Measurements from ENCODE around the gene CORO1C.

DNA sequence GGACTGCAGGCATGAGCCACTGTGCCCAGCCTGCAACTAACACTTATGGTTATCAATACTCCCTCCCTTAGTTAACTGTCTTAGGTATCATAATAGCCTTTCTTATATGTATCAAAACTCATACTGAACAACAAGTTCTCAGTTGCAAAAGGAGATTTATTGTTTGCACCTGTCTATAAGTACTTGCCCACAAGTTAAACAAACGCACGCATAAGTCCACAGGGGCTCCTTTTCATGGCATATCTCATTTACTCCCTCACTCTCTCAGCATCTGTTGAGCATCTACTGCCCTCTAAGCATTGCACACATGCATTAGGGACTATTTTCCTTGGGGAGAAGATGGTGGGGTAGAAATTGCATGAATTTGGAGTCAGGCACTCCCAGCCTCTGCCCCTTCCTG lies 46.7 kb upstream of the CORO1C start:
- no peak for TF ChIP-seq JUN (IDR thresholded peaks at IDR 0.05; ENCODE audit: borderline replicate concordance, insufficient read depth, insufficient read length, low read depth)
- TF ChIP-seq, protein P1, sequence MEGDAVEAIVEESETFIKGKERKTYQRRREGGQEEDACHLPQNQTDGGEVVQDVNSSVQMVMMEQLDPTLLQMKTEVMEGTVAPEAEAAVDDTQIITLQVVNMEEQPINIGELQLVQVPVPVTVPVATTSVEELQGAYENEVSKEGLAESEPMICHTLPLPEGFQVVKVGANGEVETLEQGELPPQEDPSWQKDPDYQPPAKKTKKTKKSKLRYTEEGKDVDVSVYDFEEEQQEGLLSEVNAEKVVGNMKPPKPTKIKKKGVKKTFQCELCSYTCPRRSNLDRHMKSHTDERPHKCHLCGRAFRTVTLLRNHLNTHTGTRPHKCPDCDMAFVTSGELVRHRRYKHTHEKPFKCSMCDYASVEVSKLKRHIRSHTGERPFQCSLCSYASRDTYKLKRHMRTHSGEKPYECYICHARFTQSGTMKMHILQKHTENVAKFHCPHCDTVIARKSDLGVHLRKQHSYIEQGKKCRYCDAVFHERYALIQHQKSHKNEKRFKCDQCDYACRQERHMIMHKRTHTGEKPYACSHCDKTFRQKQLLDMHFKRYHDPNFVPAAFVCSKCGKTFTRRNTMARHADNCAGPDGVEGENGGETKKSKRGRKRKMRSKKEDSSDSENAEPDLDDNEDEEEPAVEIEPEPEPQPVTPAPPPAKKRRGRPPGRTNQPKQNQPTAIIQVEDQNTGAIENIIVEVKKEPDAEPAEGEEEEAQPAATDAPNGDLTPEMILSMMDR (IDR thresholded peaks at IDR 0.05; ENCODE audit: extremely low read depth in 1 of 2, insufficient read depth in 1 of 2, low read depth in 1 of 2, low read length in 2 of 2), result no peak
- no peak for TF ChIP-seq POLR2A (IDR thresholded peaks at IDR 0.05; ENCODE audit: low read depth, low read length)
- no peak for TF ChIP-seq POLR2AphosphoS5 (IDR thresholded peaks at IDR 0.05; ENCODE audit: insufficient read depth, low read depth, low read length)

Data from endothelial cell of umbilical vein (primary cell).